CD8-positive, alpha-beta memory T cell (primary cell): ENCODE results near the gene EBLN1. TPM values are rescaled to one million over a fixed set of nuclear protein-coding genes. Genes with fewer than 3 reads are reported as not detected.

Experiments
- CTCF ChIA-PET: fragments of 350-600 bp; sonication (Branson Sonifier 250); formaldehyde crosslinking; loops from one replicate; lab custom pipeline; 2021; ENCODE audit warnings: antibody characterized with exemption; lab: Charles Lee
- POLR2A ChIA-PET: fragments of 350-600 bp; sonication (Branson Sonifier 250); formaldehyde crosslinking; loops from one replicate; lab custom pipeline; 2021; ENCODE audit warnings: antibody characterized with exemption; lab: Charles Lee
- DNase-seq, 5 donors: peaks; one replicate each; pipeline versions ENCODE4 v3.0.0 to v3.0.0-alpha.2; 2020 to 2022; ENCODE audit warnings: mixed read lengths in 1 of 5
- H3K27ac ChIP-seq: one replicate; pipeline ENCODE4 v1.7.0; 2013; ENCODE audit warnings: low read depth, mild to moderate bottlenecking, low read length, moderate library complexity
- H3K27me3 ChIP-seq: 2 replicates; pipeline ENCODE4 v1.7.0; 2013; ENCODE audit warnings: low read length, mild to moderate bottlenecking; ENCODE audit not compliant: insufficient read depth, poor library complexity, severe bottlenecking
- H3K36me3 ChIP-seq: 2 replicates; pipeline ENCODE4 v1.7.0; 2013; ENCODE audit warnings: mild to moderate bottlenecking, low read length, moderate library complexity; ENCODE audit not compliant: insufficient read depth
- H3K4me1 ChIP-seq: 2 replicates; pipeline ENCODE4 v1.7.0; 2013; ENCODE audit warnings: mild to moderate bottlenecking, low read length, moderate library complexity; ENCODE audit not compliant: insufficient read depth
- H3K4me3 ChIP-seq: 2 replicates; pipeline ENCODE4 v1.7.0; 2013; ENCODE audit warnings: mild to moderate bottlenecking, low read length
- H3K9me3 ChIP-seq: 2 replicates; pipeline ENCODE4 v1.7.0; 2013; ENCODE audit warnings: mild to moderate bottlenecking, low read length
- H3K27ac Mint-ChIP-seq, 8 donors: one replicate each; pipeline ENCODE4 v1.8.0; 2020 to 2021; ENCODE audit warnings: mixed read lengths in 8 of 8, mild to moderate bottlenecking in 6 of 8, inconsistent platforms in 3 of 8, moderate library complexity in 3 of 8
- H3K27me3 Mint-ChIP-seq, 2 donors: one replicate each; pipeline ENCODE4 v1.8.0; 2020 to 2021; ENCODE audit warnings: mixed read lengths in 2 of 2, mild to moderate bottlenecking in 1 of 2, moderate library complexity in 1 of 2
- H3K36me3 Mint-ChIP-seq, 3 donors: one replicate each; pipeline ENCODE4 v1.8.0; 2020 to 2021; ENCODE audit warnings: mixed read lengths in 3 of 3, inconsistent platforms in 1 of 3, mild to moderate bottlenecking in 1 of 3
- H3K4me1 Mint-ChIP-seq, 3 donors: one replicate each; pipeline ENCODE4 v1.8.0; 2020 to 2021; ENCODE audit warnings: mixed read lengths in 3 of 3, inconsistent platforms in 1 of 3, mild to moderate bottlenecking in 1 of 3
- H3K4me3 Mint-ChIP-seq, 7 donors: one replicate each; pipeline ENCODE4 v1.8.0; 2020 to 2021; ENCODE audit warnings: mixed read lengths in 7 of 7, mild to moderate bottlenecking in 6 of 7, moderate library complexity in 4 of 7, inconsistent platforms in 2 of 7
- H3K9me3 Mint-ChIP-seq, 5 donors: one replicate each; pipeline ENCODE4 v1.8.0; 2020 to 2022; ENCODE audit warnings: mixed read lengths in 5 of 5, mild to moderate bottlenecking in 3 of 5, moderate library complexity in 2 of 5, inconsistent platforms in 1 of 5
- polyA plus RNA-seq: library from polyadenylated mRNA; unstranded; fragments of 300-500 nt; fragmentation: Illumina TruSeq; gene quantifications from one replicate; pipeline ENCODE4 v1.2.3, GENCODE V29; 2021
- total RNA-seq, 2 experiments: library from RNA; stranded (reverse); gene quantifications; one replicate each; pipeline ENCODE4 v1.2.3, GENCODE V29; 2021

Gene EBLN1
- total and polyA plus RNA-seq, 3 experiments from 2014 or later, result not detected

DNA sequence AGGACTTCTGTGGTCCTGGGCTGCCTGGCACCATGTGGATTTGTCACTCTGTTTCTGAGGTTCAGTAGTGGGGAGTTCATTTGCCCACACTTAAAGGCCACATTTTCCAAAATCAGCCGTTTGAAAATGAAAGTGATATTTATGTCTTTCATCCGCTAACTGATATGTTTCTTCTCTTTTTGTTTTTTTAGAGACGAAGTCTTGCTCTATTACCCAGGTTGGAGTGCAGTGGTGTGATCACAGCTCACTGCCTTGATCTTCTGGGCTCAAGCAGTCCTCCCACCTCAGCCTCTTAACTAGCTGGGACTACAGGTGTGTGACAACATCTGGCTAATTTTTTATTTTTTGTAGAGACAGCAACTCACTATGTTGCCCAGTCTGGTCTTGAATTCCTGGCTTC lies 58.6 kb downstream of the EBLN1 start:
- H3K9me3 ChIP-seq, result no peaks in the 10 kb centered on the region
- no peak overlapping the region for H3K27ac ChIP-seq
- peaks cover 3% of the 10 kb centered on the region for H3K4me1 ChIP-seq
- POLR2A ChIA-PET, result no interaction called here
- CTCF ChIA-PET, result no interaction called here
- H3K36me3 ChIP-seq, result no peaks in the 10 kb centered on the region
- H3K4me1 Mint-ChIP-seq, result peaks cover 7 to 16% (median 12%) of the 10 kb centered on the region in 3 donors
- H3K36me3 Mint-ChIP-seq, result peaks cover 0 to 4% (median 0%) of the 10 kb centered on the region in 3 donors
- peaks cover 3 to 14% of the 10 kb centered on the region in 2 donors for H3K27me3 Mint-ChIP-seq
- DNase-seq, result no peak
- H3K9me3 Mint-ChIP-seq, result no peaks in the 10 kb centered on the region
- H3K4me3 ChIP-seq, result peak overlapping the region; percentile 21
- H3K27me3 ChIP-seq, result no peaks in the 10 kb centered on the region
- peak overlapping the region in 5 of 7 donors; percentile 3 to 62 (median 51) for H3K4me3 Mint-ChIP-seq
- peak overlapping the region in 4 of 8 donors; percentile 15 to 45 (median 20) for H3K27ac Mint-ChIP-seq

Other genes with a start within 250 kb of the EBLN1 start
- 10 to 100 TPM; 30.8 to 31.8 TPM for gene DNAJC1, start 214.3 kb downstream of the EBLN1 start, total RNA-seq
- 46.0 TPM for gene DNAJC1, start 214.3 kb downstream of the EBLN1 start, polyA plus RNA-seq
- gene COMMD3, start 98.4 kb upstream of the EBLN1 start, total RNA-seq, result 10 to 100 TPM; 80.2 to 80.4 TPM
- 61.4 TPM for gene COMMD3, start 98.4 kb upstream of the EBLN1 start, polyA plus RNA-seq
- 10 to 100 TPM; 87.8 to 97.3 TPM for gene BMI1, start 103.1 kb upstream of the EBLN1 start, total RNA-seq
- 39.3 TPM for gene BMI1, start 103.1 kb upstream of the EBLN1 start, polyA plus RNA-seq
- gene SPAG6, start 127.5 kb upstream of the EBLN1 start, total RNA-seq, result under 1 TPM in 1 of 2 experiments, not detected in 1; 0.22 TPM
- gene SPAG6, start 127.5 kb upstream of the EBLN1 start, polyA plus RNA-seq, result not detected